GM21619 (cell line): ENCODE measurements around the gene INHBB.
"Not testable (repeated sequence)": the region's sequence is repeated elsewhere in the genome, so short reads cannot be mapped to it uniquely, and the experiment has no call there.

Experiments
- ATAC-seq: cut with Tn5 transposase; IDR thresholded peaks from one replicate; pipeline ENCODE4 v1.9.1; 2021; ENCODE audit not compliant: unreplicated experiment

The INHBB gene

GRCh38 chr2:120346026-120346666, at the start of gene INHBB:
INHBB (plus strand) TSS chr2:120346136; CDS start chr2:120346189, 53 bp downstream.
- ATAC-seq = no peak

GRCh38 chr2:120298173-120298835, 47.6 kb upstream of the INHBB start:
- no peak for ATAC-seq

DNA sequence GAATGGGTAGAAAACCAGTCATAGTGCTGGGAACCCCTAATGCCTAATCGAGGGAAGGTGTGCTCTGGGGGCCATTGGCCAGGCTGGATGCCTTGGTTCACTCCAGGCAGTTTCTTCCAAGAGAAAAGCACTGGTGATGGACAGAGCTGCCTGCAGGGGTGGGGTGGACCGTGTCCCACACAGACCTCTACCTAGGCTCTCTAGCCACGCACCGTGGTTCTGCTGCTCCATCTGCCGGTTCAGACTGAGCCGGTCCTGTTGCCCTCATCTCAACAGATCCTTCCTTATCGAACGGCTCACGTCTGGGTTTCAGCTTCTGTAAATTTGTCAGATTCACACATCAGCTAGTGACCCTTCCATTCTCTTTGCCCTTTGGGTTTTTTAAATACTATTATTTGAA, 46.9 kb upstream of the INHBB start:
- ATAC-seq = no peak

- no peak for ATAC-seq
These were observed 46.4 kb upstream of the INHBB start for GRCh38 chr2:120299561-120299960.

GRCh38 chr2:120300385-120300784, 45.6 kb upstream of the INHBB start:
- ATAC-seq = no peak

GRCh38 chr2:120301284-120301683, 44.7 kb upstream of the INHBB start:
- ATAC-seq = no peak

DNA sequence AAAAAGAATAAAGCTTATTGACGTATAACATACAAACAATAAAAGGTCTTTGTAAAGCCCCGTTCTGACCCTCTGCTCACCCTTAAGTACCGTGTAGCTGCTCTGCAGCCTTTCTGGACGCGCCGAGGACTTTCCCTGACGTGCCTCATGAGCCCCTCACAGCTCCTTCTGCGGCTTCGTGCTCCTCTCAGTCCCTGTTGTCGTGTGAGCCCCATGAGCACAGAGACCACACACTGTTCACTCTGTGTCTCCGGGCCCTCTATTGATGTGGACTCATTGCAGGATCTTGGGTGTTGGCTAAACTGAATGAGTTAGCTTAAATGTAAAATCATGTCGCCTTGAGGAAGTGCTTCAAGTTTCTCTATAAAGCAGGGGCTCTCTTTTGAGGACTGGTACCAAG, 43.6 kb upstream of the INHBB start:
- no peak for ATAC-seq

GRCh38 chr2:120303177-120303576, 42.8 kb upstream of the INHBB start:
- ATAC-seq = no peak

GRCh38 chr2:120305296-120305695, 40.6 kb upstream of the INHBB start:
- ATAC-seq = no peak

GRCh38 chr2:120305937-120306490, 39.9 kb upstream of the INHBB start:
- no peak for ATAC-seq

DNA sequence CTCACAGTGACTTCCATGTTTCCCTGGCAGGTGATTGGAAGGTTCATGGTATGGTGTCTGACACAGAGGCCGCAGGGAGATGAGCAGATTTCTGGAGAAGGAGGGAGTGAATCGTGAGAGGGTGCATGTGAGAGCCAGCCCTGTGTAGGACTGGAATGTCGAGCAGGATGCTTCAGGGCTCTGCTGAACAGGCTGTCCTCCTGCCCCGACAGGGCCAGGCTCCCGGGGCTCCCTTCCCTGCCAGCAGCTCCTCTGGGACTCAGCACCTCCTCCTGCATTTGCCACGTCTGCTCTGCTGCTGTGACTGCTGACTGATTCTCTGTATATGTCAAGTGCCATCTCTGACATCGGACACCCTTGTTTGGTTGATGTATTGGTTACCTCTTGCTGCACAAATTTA, 38.5 kb upstream of the INHBB start:
- ATAC-seq = no peak

DNA sequence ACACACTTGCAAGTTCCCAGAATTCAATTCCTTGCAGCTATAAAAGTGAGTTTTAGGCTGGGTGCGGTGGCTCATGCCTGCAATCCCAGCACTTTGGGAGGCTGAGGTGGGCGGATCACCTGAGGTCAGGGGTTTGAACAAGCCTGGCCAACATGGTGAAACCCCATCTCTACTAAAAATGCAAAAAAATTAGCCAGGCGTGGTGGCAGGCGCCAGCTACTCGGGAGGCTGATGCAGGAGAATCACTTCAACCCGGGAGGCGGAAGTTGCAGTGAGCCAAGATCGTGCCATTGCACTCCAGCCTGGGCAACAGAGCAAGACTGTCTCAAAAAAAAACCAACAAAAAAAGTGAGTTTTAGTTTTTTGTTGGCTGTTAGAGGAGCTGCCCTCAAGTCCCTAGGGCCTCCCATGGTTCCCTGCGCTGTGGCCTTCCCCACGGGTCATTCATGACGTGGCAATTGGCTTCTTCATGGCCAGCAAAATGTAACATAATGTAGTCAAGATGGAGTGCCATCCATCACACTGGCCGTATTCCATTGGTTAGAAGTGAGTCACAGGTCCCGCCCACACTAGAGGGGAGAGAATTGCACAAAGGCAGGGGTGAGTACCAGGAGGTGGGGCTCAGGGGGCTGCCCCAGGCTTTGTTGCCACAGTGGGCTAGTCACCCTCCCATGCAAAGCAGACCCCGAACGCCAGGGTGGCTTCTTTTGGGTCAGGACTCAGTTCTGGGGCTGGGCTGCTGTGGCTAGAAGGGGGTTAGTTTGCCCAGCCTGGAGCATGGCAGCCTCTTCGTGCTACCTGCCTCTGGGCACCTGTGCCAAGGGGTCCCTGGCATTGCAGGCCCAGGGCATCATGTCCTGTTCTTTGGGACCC, 37.7 kb upstream of the INHBB start:
- no peak for ATAC-seq

- ATAC-seq = no peak
These were observed 35.8 kb upstream of the INHBB start for GRCh38 chr2:120310136-120310535.

DNA sequence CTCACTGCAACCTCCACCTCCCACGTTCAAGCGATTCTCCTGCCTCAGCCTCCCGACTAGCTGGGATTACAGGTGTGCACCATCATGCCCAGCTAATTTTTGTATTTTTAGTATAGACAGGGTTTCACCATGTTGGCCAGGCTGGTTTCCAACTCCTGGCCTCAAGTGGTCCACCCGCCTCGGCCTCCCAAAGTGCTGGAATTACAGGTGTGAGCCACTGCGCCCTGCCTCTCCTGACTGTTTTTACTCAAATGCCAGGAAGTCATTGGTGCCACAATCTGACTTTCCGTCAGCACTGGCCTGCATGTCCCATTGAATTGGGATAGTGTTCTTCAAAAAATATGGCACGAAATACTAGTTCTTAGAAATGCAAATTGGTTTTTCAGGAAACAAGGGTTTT, 35.1 kb upstream of the INHBB start:
- not testable (repeated sequence) for ATAC-seq

DNA sequence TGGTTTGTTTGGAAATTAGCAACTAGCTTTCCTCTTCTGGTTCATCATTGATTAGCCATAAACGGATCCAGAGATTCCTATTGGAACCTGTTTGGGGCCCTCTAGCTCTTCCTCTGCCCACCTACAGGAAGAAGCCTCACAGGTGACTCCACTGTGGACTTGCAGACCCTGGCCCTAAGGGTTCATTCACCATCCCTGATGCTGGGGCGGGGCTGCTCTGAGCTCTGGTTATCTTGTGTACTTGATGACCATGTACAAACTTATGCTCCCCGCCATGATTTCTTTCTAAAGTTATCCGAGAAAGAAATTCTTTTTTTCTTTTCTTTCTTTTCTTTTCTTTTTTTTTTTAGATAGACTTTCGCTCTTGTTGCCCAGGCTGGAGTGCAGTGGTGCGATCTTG, 33.9 kb upstream of the INHBB start:
- no peak for ATAC-seq

DNA sequence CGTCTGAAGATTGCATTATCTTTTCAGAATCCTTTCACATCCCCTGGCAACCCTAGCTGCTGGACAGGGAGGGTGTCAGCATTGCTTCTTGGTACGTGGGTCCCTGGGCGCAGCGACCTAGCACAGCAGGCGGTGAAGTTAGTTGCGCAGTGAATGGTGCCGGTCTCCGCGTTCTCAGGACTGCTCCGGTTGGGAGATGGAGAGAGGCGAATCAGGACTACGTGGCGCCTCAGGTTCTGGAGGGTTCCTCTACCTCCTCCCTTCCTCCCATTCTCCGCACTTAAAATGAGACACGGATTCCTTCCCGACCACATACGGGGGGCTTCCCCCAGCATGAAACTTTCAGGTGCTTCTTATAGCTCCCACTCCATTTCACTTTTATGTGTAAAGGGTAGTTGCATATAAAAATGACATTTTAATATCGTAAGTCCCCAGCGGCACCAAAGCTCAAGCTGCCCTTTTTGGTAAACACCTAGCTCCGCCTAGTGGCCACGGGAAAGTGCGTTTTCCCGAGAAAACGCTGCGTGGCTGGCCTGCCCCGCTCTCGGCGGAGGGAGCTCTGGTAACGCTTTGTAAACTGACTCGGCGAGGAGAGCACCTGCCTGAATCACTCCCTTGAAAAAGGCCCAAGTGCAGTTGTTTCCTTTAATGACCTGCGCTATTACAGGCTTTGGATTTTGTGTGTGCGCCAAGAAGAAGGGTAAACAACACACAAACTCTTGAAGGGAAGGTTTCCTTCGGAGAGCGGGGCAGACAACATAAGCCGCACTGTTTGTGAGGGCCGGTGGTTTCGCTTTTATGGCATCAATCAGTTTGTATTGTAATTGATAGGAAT, 32.9 kb upstream of the INHBB start:
- no peak for ATAC-seq

DNA sequence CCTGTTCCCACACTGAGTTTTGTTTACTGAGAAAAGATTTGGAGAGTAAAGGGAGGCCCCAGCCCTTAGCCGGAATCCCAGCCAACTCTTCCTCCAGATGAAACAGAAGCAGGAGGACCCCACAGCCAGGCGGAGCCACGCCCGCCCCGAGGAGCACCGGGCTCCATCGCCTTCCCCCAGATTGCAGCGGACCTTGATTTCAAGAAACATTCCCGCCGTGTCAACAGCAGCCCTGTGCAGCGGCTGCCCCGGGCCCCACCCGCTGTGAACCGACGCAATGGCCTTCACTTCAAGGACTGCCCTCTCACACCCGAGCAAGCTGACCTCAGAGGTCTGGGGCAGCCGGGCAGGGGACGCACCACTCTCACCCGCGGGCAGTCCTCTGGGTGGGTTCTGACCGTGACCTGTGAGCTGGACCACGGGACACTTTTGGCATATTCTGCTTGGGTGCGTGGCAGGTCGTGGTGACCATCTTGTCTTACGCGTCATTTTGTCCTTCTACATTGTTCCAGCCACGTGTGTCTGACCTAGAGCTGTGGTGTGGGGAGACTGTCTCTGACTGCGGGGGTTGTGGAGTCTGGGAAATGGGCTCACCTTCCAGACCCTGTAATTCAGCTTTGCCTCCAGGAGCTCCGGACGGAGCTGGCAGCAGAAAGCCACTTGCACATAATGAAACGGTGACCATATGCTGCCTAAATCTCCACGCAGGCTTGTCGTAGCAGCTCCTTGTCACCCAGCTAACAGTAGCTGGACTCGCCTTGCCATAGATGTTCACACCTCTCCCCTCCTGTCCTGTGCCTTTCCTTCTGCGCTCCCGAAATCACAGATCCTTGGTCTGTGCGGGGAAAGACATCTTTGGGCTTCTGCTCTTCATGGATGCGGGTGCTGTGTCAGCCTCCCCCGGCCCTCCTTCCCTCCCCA, 32.0 kb upstream of the INHBB start:
- no peak for ATAC-seq

DNA sequence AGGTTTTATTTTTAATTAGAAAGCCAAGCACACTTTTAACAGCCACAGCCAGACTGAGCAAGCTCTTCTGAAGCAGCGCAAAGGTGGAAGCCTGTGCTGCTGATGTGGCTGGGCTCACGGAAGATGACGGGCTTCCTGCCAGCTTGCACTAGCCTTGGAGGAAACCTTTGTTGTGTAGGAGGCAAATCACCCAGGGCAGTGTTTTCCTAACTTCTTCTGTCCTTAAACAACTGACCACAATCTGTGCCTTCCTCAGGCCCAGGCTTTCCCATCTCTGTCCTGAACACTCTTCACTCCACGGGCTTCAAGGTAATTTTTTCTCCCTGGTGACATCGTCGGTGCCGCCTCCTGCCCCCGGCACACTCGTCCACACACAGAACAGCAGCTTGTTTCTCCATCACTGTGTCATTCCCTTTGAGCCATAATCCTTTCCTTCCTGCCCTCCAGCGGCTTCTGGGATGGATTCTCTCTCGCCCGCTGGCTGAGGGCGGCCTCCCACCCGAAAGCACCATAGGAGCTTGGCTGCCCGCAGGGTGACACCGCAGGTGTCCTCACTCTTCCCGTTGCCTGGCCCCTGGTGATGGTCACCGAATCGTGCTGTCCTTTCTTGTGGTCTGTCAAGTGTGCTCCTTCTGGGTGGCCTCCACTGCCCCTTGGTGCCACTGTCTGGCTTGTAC, 31.1 kb upstream of the INHBB start:
- ATAC-seq = no peak

GRCh38 chr2:120315367-120316033, 30.4 kb upstream of the INHBB start:
- no peak for ATAC-seq
